ENCODE data around the gene PTPRF.

PTPRF gene

GRCh38 chr1:43531107-43531905, 623 bp downstream of the PTPRF start:
- TF ChIP-seq, protein P1, sequence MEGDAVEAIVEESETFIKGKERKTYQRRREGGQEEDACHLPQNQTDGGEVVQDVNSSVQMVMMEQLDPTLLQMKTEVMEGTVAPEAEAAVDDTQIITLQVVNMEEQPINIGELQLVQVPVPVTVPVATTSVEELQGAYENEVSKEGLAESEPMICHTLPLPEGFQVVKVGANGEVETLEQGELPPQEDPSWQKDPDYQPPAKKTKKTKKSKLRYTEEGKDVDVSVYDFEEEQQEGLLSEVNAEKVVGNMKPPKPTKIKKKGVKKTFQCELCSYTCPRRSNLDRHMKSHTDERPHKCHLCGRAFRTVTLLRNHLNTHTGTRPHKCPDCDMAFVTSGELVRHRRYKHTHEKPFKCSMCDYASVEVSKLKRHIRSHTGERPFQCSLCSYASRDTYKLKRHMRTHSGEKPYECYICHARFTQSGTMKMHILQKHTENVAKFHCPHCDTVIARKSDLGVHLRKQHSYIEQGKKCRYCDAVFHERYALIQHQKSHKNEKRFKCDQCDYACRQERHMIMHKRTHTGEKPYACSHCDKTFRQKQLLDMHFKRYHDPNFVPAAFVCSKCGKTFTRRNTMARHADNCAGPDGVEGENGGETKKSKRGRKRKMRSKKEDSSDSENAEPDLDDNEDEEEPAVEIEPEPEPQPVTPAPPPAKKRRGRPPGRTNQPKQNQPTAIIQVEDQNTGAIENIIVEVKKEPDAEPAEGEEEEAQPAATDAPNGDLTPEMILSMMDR (IDR thresholded peaks at IDR 0.05; ENCODE audit: control insufficient read depth, extremely low read depth, insufficient read depth), result 0 out of 2 replicates have a peak, but pooled peaks have one; percentile 10
- H3K4me3 ChIP-seq (ENCODE audit: low read depth, low read length), result peak overlapping the region; percentile 83
- no peak for DNase-seq (ENCODE audit: low read depth)

DNA sequence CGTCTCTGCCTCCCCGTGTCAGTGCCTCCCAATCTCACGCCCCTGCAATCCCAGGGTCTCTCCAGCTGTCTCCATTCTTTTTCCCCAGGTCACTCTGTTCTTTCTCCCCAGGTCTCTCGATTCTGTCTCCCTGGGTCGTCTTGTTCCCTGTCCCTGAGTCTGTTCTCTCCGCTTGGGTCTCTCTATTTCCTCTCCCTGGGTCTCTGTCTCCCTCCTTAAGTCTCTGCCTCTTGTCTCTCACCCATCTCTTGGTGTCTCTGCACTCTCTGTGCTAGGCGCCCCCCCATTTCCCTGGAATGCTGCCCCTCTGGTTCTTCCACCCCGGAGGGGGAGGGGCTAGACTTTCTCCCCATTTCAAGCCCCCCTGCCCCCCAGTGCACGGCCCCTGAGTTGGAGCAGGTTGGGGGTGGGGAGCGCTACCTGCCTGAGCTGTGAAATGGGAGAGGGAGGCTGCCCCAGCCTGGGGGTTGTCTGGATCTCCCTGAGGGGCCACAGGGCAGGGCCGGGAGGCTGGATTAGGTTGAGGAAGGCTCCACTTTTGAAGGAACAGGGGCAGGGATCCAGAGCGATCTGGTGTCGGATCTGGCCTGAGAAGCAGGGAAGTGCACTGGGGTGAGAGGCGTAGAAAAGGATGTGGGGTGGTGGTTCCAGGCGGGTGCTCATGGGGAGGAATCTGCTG, 1.4 kb downstream of the PTPRF start:
- TF ChIP-seq, protein P1 (IDR thresholded peaks at IDR 0.05; ENCODE audit: control insufficient read depth, extremely low read depth, insufficient read depth), result no peak
- peak overlapping the region; percentile 83 for H3K4me3 ChIP-seq (ENCODE audit: low read depth, low read length)
- DNase-seq (ENCODE audit: low read depth), result no peak

DNA sequence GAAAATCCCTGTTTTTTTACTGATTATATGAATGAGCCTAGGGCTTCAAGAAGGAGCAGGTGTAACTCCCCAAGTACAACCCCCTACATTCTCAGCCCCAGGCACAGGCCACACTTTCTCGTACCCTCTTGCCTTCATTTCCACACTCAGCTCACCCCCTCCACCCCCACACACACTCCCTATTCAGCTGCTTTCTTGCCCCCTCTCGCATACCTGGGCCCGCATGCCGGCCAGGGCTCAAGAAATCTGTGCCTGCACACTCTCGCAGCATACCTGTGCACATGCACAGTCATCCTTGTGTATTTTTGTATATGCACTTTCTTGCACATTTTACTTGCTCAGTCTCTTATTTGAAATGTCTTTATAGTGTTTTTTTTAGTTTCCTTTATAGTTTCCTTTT, 2.0 kb downstream of the PTPRF start:
- TF ChIP-seq, protein P1 (IDR thresholded peaks at IDR 0.05; ENCODE audit: control insufficient read depth, extremely low read depth, insufficient read depth), result no peak
- DNase-seq (ENCODE audit: low read depth), result no peak
- H3K4me3 ChIP-seq (ENCODE audit: low read depth, low read length), result peak overlapping the region; percentile 83

GRCh38 chr1:43533584-43533983, 2.9 kb downstream of the PTPRF start:
- no peak for DNase-seq (ENCODE audit: low read depth)
- H3K4me3 ChIP-seq (ENCODE audit: low read depth, low read length), result no peak overlapping the region
- TF ChIP-seq, protein P1 (IDR thresholded peaks at IDR 0.05; ENCODE audit: control insufficient read depth, extremely low read depth, insufficient read depth), result no peak

DNA sequence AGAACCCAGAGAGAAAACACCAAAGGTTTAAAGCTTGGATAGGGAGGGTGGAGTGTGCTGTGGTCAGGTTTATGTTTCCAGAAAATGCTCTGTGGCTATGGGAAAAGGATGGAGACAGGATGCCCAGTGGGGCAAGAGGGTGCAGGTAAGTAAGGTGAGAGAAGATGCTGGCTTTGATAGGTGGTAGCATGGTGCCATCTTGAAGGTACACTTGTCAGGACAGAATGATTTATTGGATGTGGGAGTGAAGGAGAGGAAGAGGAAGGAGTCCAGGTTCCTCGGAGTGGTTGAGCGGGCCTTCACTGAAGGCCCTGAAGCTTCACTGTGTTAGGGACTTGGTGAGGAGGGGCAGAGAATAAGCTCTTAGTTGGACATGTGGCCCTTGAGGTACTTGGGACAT, 3.6 kb downstream of the PTPRF start:
- DNase-seq (ENCODE audit: low read depth), result no peak
- H3K4me3 ChIP-seq (ENCODE audit: low read depth, low read length), result no peak overlapping the region
- TF ChIP-seq, protein P1 (IDR thresholded peaks at IDR 0.05; ENCODE audit: control insufficient read depth, extremely low read depth, insufficient read depth), result no peak

GRCh38 chr1:43536196-43536863, 5.6 kb downstream of the PTPRF start:
- peak; percentile 82 for DNase-seq (ENCODE audit: low read depth)
- peak overlapping the region; percentile 47 for H3K4me3 ChIP-seq (ENCODE audit: low read depth, low read length)
- TF ChIP-seq, protein P1 (IDR thresholded peaks at IDR 0.05; ENCODE audit: control insufficient read depth, extremely low read depth, insufficient read depth), result no peak
